Measurements from ENCODE around the gene DTX1.
A peak's percentile ranks its signal among the peaks of the same experiment; 100 is the strongest.
"Not testable (repeated sequence)": the region's sequence is repeated elsewhere in the genome, so short reads cannot be mapped to it uniquely, and the experiment has no call there.

DTX1 gene

DNA sequence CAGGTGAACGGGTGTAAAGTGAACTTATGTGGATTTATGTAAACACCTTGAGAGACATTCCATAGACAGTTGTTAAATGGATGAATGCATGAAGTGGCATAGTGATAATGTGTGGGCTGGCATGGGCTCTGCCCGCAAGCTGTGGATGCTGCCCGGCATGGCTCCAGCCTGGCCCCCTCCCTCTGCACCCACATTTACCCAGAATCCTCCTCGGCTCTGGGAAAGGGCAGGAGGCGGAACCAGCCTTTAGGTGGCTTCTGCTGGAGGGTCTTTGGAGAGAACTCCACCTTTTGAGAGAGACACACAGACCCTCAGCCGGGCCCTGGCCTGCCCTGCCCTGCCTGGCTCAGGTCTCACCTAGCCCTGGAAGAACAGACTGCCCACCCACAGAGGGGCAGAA is 60.3 kb downstream of the DTX1 start:
- DNase-seq: no peak

DNA sequence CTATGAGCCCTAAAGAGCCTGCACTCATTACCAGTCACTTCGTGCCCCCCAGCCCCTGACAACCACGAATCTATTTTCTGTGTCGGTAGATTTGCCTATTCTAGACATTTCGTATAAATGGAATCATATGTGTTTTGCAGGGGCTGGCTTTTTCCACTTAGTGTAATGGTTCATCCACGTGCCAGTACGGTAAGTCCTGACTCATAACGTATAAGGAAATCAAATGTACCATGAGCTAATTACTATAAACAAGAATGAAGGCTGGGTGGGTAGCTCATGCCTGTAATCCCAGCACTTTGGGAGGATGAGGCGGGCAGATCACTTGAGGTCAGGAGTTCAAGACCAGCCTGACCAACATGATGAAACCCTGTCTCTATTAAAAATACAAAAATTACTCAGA is 61.2 kb downstream of the DTX1 start:
- DNase-seq: not testable (repeated sequence)

DNA sequence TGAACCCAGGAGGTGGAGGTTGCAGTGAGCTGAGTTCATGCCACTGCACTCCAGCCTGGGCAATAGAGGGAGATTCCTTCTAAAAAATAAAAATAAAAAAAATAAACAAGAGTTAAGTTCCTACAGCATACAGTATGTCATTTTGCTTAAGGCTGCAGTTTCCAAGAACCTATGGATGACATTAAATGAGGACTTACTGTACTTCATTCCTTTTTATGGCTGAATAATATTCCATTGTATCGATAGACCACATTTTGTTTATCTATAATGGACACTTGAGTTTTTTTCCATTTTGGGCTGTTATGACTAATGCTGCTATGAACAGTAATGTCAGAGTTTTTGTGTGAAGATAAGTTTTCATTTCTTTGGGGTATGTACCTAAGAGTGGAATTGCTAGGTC is 61.6 kb downstream of the DTX1 start:
- DNase-seq: no peak

DNA sequence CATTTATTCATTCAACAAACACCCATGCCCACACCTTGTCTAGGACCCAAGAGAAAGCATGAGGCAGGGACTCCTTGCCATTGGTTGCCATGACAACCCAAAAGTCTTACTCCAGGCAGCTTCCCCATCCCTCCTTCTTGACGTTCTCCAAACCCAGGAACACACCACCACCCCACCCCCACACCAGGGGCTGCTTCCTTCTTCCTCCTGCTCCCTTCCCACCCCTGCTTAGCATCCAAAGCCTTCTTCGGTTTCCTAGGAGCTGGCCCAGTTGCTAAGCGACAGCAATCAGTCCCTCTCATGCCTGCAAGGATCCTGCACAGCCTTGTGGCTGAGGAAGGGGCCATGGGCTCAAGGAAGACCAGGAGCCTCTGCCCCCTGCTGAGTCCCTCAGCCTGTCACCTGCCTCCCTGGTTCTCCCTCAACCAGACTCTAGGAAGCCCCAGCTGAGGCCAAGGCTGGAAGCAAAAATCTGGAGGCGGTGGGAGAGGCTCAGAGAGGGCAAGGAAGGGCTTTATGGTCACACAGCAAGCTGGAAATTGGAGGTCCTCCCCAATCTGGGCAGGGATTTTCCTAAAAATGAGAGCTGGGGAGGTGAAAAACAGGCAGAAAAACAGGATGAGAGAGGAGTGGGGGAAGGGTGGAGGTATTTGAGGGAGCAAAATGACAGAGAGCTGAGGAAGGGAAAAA is 63.6 kb downstream of the DTX1 start:
- no peak for DNase-seq

DNA sequence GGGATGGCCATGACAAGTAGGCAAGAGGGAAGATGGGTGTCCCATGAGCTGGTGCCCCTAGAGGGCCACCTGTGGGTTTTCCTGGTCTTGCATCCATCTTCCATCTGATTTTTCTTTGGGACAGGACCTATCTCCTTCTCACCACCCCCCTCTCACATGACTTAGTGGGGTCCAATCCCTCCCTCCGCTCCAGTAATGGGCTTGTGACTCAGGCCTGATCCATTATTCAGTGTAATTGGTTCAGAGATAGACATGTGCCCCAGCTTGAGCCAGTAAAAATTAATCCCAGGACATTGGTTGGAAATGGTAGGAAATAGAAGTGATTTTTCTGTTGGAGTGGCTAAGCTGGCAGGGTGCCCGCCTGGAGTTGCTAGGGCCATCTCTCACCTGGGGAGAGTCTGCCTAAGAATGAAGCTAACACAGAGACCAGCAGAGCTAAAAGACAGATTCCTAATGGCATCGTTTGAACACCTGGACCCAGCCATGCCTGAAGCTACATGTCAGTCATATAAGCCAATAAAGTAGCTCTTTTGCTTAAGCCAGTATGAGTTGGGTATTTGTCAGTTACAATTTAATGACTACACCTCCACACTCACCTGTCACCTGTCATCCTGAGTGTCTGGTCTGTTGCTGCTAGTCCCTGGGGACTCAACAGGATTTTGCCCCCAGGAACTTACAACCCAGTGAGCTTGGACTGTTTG is 64.3 kb downstream of the DTX1 start:
- no peak for DNase-seq

- no peak for DNase-seq
Observed at GRCh38 chr12:113127791-113128199, 71.3 kb downstream of the DTX1 start.

DNA sequence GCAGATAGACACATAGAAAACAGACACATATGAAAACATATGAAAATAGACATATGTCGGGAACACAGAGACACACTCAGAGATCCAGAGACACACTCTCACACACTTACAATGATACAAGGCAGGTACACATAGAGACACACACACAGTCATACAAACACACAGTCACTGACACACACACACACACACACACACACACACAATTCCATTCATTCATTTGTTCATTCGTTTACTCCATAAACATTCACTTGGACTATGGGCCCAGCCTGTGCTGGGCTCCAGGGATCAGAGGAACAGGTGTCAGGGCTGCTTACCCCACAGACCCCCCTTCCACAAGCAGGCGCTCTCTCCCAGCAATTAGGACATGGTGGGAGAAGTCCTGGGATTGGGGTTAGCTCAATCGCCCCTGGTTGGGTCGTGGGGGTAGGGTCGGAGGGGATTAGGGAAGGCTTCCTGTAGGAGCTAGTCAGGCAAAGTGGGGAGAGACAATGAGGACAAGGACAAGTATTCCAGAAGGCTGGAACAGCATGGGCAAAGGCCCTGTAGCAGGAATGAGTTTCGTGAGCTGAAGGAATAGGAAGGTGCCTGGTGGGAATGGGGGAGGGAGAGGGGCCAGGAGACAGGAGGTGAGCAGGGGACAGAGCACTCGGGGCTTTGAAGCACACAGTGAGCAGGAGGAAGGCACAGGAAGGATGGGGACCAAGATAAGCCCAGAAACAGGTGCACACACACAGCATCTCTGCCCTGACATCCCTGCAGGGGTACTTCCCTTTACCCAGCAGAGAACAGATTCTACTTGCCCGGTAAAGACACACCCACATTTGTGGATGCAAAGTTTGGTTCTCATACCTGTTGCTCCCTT is 72.5 kb downstream of the DTX1 start:
- DNase-seq: no peak

DNA sequence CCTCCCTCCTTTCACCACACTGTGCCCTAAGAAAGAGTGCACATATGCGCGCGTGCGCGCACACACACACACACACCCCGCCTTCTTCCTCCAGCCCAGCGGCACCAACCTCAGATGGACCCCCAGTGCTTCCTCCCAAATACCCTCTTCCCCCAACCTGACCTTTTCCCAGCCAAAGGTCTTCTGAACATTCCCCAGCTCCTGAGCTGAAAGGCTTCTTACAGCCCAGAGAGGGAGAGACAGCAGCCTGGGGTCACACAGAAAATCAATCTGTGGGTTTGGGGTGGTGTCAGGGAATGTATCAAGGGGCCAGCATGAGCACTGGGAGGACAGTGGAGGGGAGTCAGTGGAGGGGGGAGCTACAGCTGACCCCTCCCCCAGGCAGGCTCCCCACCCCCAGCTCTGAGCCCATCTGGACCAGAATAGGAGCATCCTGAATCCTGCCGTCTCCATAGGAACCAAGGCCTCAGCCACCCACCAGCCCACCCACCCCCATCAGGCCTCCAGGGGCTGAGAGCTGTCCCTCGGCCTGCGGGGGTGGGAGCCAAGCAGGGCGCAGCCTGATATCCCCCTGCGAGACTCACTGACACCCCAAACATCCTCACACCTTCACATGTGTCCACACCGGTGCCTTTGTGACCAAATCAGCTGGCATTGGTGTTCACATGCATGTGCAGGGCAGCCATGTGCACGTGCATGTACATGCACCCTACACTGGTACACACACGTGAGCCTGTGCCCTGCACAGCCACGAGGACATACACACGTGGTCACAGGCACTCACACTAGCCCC is 73.3 kb downstream of the DTX1 start:
- DNase-seq: no peak

- DNase-seq: no peak
Observed at GRCh38 chr12:113130457-113131135, 74.1 kb downstream of the DTX1 start.

- no peak for DNase-seq
Observed at GRCh38 chr12:113131556-113131955, 75.0 kb downstream of the DTX1 start.

DNA sequence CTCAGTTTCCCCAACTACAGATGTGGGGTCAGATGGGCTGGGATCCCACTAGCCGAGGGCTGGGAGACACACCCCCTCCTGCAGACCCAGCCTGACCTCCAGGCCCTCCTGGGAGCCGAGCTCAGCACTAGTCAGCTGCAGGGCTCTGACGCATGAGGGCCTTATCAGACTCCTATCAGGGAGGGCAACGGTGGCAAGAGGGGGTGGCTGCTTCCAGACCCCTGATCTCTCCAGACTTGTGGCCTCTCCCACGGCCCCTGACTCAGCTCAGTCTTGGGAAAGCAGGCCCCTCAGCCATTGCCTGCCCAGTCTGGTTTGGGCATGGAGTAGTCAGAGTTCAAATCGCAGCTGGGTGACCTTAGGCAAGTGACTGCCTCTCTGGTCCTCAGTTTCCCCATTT is 76.5 kb downstream of the DTX1 start:
- DNase-seq: no peak

DNA sequence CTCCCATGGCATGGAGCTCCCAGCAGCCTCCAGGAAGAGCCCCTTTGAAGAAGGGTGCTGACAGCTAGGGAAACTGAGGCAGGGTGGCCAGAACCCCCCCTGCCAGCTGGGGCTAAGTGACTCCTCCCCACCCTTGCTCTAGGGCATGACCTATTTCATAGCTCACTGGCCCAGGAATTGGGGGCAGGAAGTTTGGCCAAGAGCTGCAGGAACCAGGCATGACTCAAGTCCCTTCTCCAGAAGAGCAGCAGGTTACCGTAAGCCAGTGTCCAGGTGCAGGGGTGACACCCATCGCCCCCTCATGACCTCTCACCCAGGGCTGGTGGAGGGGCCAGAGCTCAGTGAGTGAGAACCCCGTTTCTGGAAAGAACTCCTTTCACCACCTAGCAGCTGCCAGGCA is 77.1 kb downstream of the DTX1 start:
- no peak for DNase-seq

DNA sequence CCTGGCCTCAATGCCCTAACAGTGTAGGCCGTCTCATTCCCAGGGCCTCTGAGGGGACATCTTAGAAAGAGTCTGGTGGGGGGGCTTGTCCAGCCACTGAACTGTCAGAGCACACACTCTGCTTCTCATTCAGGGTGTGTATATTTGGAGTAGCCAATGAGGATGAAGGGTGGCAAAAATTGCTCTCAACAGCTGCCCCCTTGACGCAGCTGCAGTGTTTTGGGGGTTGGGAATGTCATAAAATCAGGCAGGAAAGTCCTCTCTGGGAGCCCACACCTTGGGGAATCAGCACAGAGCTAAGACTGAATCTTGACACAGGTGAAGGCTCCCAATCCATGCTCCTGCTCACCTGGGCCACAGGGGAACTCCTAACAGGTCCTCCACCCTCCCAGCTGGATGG is 77.5 kb downstream of the DTX1 start:
- DNase-seq: no peak

DNA sequence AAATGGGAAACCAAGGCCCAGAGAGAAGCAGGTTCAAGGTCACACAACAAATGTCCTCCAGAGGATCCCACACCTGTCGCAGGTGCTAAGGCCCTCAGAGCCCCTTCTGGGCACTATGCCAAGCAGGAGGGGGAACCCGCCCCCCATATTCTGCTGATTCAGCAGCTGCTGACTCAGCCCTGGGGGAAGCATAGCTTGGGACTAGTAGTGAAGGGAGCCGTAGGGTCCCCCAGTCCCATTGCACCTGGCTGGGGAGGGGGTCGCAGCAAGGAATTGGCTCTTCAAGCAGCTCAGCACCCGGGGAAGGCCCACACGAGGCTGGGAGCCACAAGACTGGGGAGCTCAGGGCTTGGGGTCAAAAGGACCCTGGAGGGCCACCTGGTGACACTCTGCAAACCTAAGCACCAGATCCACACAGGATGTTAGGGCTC is 78.0 kb downstream of the DTX1 start:
- DNase-seq: no peak

DNA sequence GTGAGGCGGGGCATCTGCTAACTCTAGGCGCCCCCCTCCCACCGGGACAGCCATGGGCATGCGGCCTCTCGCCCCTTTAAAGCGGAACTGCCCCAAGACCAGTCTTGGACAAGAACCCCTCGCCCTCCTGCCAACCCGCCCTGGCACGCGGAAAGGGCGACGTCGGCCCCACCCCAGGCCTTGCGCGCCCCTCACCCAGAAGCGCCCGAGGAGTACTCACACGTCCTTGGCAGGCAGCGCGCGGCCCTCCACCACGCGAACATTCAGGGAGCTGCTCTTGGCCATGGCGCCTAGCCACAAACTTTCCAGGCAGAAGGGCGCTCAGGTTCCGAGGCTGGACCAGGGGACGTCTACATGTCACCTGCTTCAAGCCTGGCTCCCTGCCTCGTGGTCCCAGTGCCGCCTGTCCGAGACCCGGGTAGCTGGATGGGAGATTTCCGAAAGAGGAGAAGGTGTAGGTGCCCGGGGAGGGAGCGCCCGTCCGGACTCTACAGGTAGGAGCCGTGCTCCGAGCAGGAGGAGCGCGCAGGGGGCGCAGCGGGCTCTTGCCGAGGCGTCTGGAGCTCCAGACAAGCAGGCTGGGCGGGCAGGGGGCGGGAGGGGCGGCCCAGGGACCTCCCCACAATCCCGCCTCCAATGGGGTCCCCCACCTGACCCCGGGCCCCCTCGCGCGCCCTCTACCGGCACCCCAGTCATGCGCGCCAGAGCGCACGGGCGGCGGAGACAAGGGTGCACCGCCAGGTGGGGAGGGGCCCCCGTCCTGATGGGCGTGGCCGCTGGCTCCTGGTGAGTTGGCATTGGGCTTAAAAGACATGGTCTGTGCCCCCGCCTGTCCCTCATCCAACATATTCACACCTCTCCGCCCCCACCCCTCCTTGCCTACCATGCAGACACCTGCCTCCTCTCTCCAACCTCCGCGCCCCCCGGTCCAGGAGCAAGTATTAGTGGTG is 78.9 kb downstream of the DTX1 start, which contains the start of gene RASAL1:
Gene RASAL1, minus strand, starts transcription at position 584 of the 950 bp plus-strand sequence. Its CDS starts 299 bp downstream, at position 285.
- DNase-seq: peak; percentile 27

- DNase-seq: no peak
Observed at GRCh38 chr12:113136128-113136989, 79.8 kb downstream of the DTX1 start.

DNA sequence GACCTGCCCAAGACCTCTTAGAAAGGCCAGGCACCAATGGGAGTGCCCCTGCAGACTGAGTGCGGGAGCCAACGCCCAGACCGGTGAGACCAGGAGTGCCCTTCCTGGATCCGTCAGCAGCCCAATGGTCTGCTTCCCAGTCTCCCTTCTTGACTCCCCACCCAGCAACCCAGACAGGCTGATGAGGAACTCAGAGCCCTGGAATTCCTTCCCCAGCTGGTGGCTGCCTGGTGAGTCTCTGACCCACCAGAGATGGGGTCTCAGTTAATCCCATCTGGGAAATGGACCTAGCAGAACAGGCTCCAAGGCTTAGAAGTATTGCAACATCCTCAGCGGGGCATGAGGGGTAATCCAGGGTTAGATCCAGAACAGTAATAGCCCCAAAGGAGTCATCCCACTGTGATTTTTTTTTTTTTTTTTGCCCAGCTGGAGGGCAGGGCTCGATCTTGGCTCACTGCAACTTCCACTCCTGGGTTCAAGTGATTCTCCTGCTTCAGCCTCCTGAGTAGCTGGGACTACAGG is 80.5 kb downstream of the DTX1 start:
- no peak for DNase-seq

- DNase-seq: no peak
Observed at GRCh38 chr12:113137861-113138783, 81.6 kb downstream of the DTX1 start.

DNA sequence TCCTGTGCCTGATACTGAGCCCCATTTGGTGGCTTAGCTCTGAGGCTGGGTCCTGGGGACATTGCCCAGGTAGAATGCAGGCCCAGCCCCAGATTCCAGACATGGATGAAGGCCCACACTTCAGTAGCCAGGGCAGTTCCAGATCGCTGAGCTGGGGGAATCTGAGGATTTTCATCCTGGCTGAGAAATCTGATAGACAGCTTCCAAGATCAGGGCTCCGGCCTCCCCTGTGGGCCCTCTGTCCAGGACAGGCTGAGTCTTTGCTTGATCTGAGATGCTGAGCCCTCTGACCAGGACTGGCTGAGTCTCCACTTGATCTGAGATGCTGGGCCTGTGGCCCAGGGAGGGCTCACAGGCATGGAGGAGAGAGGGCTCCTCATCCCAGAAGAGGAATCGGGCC is 82.3 kb downstream of the DTX1 start:
- no peak for DNase-seq
